Neural progenitor cell (in vitro differentiated cells): Measurements from ENCODE around the gene EN2.

Experiments used
- EZH2 ChIP-seq: fragments of 200-600 bp; sonication (generic); IDR thresholded peaks from 2 replicates; pipeline ENCODE4 v1.6.1; 2017; ENCODE audit warnings: antibody characterized with exemption, mild to moderate bottlenecking, moderate library complexity
- TF ChIP-seq, protein P1 (sequence below): fragments of 200-600 bp; sonication (generic); IDR thresholded peaks from 2 replicates; pipeline ENCODE4 v1.5.1; 2017; ENCODE audit warnings: antibody characterized with exemption, mild to moderate bottlenecking

- TF ChIP-seq, protein P1, sequence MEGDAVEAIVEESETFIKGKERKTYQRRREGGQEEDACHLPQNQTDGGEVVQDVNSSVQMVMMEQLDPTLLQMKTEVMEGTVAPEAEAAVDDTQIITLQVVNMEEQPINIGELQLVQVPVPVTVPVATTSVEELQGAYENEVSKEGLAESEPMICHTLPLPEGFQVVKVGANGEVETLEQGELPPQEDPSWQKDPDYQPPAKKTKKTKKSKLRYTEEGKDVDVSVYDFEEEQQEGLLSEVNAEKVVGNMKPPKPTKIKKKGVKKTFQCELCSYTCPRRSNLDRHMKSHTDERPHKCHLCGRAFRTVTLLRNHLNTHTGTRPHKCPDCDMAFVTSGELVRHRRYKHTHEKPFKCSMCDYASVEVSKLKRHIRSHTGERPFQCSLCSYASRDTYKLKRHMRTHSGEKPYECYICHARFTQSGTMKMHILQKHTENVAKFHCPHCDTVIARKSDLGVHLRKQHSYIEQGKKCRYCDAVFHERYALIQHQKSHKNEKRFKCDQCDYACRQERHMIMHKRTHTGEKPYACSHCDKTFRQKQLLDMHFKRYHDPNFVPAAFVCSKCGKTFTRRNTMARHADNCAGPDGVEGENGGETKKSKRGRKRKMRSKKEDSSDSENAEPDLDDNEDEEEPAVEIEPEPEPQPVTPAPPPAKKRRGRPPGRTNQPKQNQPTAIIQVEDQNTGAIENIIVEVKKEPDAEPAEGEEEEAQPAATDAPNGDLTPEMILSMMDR: no peak
- no peak for TF ChIP-seq EZH2
Observed at GRCh38 chr7:155431231-155431630, 26.7 kb upstream of the EN2 start.
